PFSK-1 (cell line): ENCODE measurements around the gene CCDC188.

ENCODE experiments used
- FOXP2 ChIP-seq: optimal IDR thresholded peaks from 2 replicates; pipeline ENCODE3; 2011; ENCODE audit warnings: borderline replicate concordance, control low read depth, inconsistent platforms; ENCODE audit not compliant: insufficient read depth; ENCODE audit errors: extremely low read length, extremely low read depth
- POLR2AphosphoS5 ChIP-seq: IDR thresholded peaks from 2 replicates; pipeline ENCODE4 v1.6.1; 2012; ENCODE audit warnings: low read depth, mild to moderate bottlenecking, control low read depth, low read length, moderate library complexity
- REST ChIP-seq, 2 experiments: IDR thresholded peaks; 2 replicates each; pipeline versions ENCODE4 v1.6.1 to v1.8.0; 2011 to 2012; ENCODE audit warnings: low read depth in 2 of 2, low read length in 2 of 2, control low read depth in 1 of 2, inconsistent platforms in 1 of 2, mild to moderate bottlenecking in 1 of 2, moderate library complexity in 1 of 2; ENCODE audit not compliant: insufficient read depth in 1 of 2
- SIN3A ChIP-seq: IDR thresholded peaks from 2 replicates; pipeline ENCODE4 v1.6.1; 2012; ENCODE audit warnings: mild to moderate bottlenecking, low read length, moderate library complexity, borderline replicate concordance; ENCODE audit not compliant: insufficient read depth
- TAF1 ChIP-seq: IDR thresholded peaks from 2 replicates; pipeline ENCODE4 v1.6.1; 2012; ENCODE audit warnings: low read length, control low read depth, borderline replicate concordance; ENCODE audit not compliant: insufficient read depth

Gene CCDC188

GRCh38 chr22:20154602-20155187 is 3.8 kb upstream of the CCDC188 start:
- TF ChIP-seq FOXP2 (no peak), REST (IDR thresholded peaks at IDR 0.05; ENCODE audit: insufficient read depth in 1 of 2, low read depth in 2 of 2, low read length in 2 of 2) (no peak), POLR2AphosphoS5 (no peak), SIN3A (no peak), TAF1 (no peak)

DNA sequence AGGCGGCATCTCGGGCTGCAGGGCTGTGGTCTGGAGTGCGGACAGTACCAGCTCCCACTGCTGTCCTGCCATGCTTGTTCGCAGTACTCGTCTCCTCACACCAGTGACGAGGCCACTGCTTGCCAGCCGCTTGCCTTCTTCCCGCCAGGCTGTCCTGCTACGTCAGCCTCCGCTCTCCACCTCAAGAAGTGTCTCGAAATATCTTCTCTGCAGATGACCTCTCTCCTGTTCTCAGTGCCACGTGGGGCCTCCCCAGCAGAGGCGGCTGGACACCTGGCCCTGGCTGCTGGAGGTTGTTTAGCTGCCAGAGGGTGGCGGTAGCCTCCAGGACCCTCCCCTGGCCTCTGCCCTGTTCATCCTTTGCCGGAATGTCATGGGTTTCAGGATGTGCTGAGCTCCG is 3.1 kb upstream of the CCDC188 start:
- TF ChIP-seq TAF1 (no peak), REST (IDR thresholded peaks at IDR 0.05; ENCODE audit: insufficient read depth in 1 of 2, low read depth in 2 of 2, low read length in 2 of 2) (no peak), POLR2AphosphoS5 (no peak), FOXP2 (no peak), SIN3A (no peak)

DNA sequence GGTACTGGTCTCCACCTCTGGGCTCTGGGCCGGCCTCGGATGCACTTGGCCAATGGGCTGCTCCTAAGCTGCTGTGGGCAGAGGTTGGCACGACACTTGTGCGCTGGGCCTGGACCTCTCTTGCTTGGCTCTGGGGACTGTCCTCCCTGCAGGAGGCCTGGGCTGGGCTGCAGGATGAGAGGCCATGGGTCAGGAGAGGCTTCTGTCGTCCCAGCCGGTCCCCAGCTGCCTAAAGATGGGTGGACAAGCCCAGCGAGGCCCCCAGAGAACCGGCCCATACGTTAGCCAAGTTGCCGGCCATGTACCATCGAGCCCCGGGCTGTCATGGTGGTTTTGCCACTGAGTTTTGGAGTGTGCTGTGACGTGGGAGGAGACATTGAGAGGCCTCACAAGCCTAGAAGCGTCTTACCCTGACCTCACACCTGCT is 1.6 kb upstream of the CCDC188 start:
- TF ChIP-seq FOXP2 = no peak
- no peak for TF ChIP-seq REST (IDR thresholded peaks at IDR 0.05; ENCODE audit: insufficient read depth in 1 of 2, low read depth in 2 of 2, low read length in 2 of 2)
- TF ChIP-seq POLR2AphosphoS5 = no peak
- TF ChIP-seq SIN3A = no peak
- TF ChIP-seq TAF1 = no peak

DNA sequence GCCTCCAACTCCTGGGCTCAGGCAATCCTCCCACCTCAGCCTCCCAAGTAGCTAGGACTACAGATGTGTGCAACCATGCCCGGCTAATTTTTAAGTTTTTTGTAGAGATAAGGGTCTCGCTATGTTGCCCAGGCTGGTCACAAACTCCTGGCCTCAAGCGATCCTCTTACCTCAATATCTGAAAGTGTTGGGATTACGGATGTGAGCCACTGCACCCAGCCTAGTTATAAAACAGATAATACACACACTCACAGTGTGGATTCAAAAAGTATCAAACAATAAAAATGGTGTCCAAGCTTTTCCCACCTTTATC is 377 bp upstream of the CCDC188 start:
- TF ChIP-seq REST (IDR thresholded peaks at IDR 0.05; ENCODE audit: insufficient read depth in 1 of 2, low read depth in 2 of 2, low read length in 2 of 2) = no peak
- no peak for TF ChIP-seq SIN3A
- TF ChIP-seq POLR2AphosphoS5 = no peak
- no peak for TF ChIP-seq FOXP2
